K562 (cell line): ENCODE results near the gene DAP. TPM values are rescaled to one million over a fixed set of nuclear protein-coding genes. Genes with fewer than 3 reads are reported as not detected.

Source experiments
- ATAC-seq: fragments of 200-7000 bp; cut with Tn5 transposase; 3 replicates; pipeline ENCODE4 v1.9.1; 2020; ENCODE audit warnings: moderate library complexity
- BruUV-seq: library from RNA; stranded (reverse); fragments of 400-500 nt; replicated peaks from 2 replicates; lab custom pipeline; 2021; lab: Mats Ljungman, UMichigan
- CTCF ChIA-PET: fragments of 300-600 bp; formaldehyde crosslinking; extraction: SDS; loops from one replicate; lab custom pipeline; 2021; ENCODE audit warnings: low intra/inter-chr PET ratio; lab: Yijun Ruan, JAX
- POLR2A ChIA-PET: fragments of 300-600, 350-650 bp; sonication (Branson Sonifier 250); formaldehyde crosslinking; extraction: SDS; loops from one replicate; lab custom pipeline; 2021; ENCODE audit warnings: antibody characterized with exemption, inconsistent platforms; lab: Yijun Ruan, JAX
- DNase-seq, 4 experiments: peaks; one replicate each; pipeline versions ENCODE4 v3.0.0 to v3.0.0-alpha.2; 2011 to 2018; ENCODE audit warnings: low spot score in 3 of 4, mixed read lengths in 3 of 4; ENCODE audit errors: extremely low read depth in 1 of 4
- FAIRE-seq: peaks from 2 replicates; lab custom pipeline; 2011; peaks lifted over from hg19 to GRCh38; lab: Jason Lieb, UNC
- H2AFZ ChIP-seq: 2 replicates; pipeline ENCODE4 v1.6.0; 2011; ENCODE audit warnings: low read depth, low read length, control low read depth, inconsistent platforms
- H3K27ac ChIP-seq: fragments of 200-600 bp; 3 replicates; pipeline ENCODE4 v1.8.0; 2011; ENCODE audit warnings: low read depth, mild to moderate bottlenecking, control low read depth, inconsistent platforms, low read length, moderate library complexity, mixed read lengths; ENCODE audit errors: extremely low read depth
- H3K27me3 ChIP-seq, 2 experiments: fragments of 300-600 bp in 1 of 2; 2 replicates in 1 of 2; 3 replicates in 1 of 2; pipeline versions ENCODE4 v1.6.0 to v1.8.0; 2011; ENCODE audit warnings: inconsistent platforms in 2 of 2, low read length in 2 of 2, mild to moderate bottlenecking in 1 of 2, mixed read lengths in 1 of 2, moderate library complexity in 1 of 2; ENCODE audit not compliant: control insufficient read depth in 2 of 2, insufficient read depth in 2 of 2
- H3K36me3 ChIP-seq: fragments of 300-600 bp; 3 replicates; pipeline ENCODE4 v1.8.0; 2011; ENCODE audit warnings: mild to moderate bottlenecking, low read length, inconsistent platforms; ENCODE audit not compliant: control insufficient read depth, insufficient read depth
- H3K4me1 ChIP-seq, 2 experiments: fragments of 200-600 bp in 1 of 2; replicated peaks in 1 of 2; 2 replicates in 1 of 2; 3 replicates in 1 of 2; pipeline versions ENCODE4 v1.5.1 to v1.8.0; 2011; ENCODE audit warnings: inconsistent platforms in 2 of 2, low read length in 2 of 2, mild to moderate bottlenecking in 1 of 2, mixed read lengths in 1 of 2, moderate library complexity in 1 of 2; ENCODE audit not compliant: control insufficient read depth in 2 of 2, insufficient read depth in 2 of 2
- H3K4me2 ChIP-seq: 2 replicates; pipeline ENCODE4 v1.6.1; 2011; ENCODE audit warnings: low read length, control low read depth, inconsistent platforms, mixed read lengths; ENCODE audit not compliant: insufficient read depth
- H3K4me3 ChIP-seq: fragments of 200-600 bp; sonication (generic), shearing (Covaris generic); 2 replicates; pipeline ENCODE4 v1.5.1; 2016; ENCODE audit warnings: control low read depth, inconsistent platforms
- H3K79me2 ChIP-seq: fragments of 200-600 bp; 3 replicates; pipeline ENCODE4 v1.8.0; 2011; ENCODE audit warnings: low read length, inconsistent platforms; ENCODE audit not compliant: control insufficient read depth, insufficient read depth
- H3K9ac ChIP-seq, 2 experiments: 2 replicates each; pipeline versions ENCODE4 v1.6.0 to v1.6.1; 2011; ENCODE audit warnings: low read depth in 2 of 2, low read length in 2 of 2, control low read depth in 1 of 2, inconsistent platforms in 1 of 2, mild to moderate bottlenecking in 1 of 2, mixed read lengths in 1 of 2; ENCODE audit not compliant: insufficient read depth in 1 of 2
- H3K9me1 ChIP-seq: one replicate; pipeline ENCODE4 v1.6.0; 2011; ENCODE audit warnings: inconsistent platforms, mild to moderate bottlenecking, low read length, moderate library complexity; ENCODE audit not compliant: control insufficient read depth, insufficient read depth
- H3K9me3 ChIP-seq: replicated peaks from 2 replicates; pipeline ENCODE4 v1.5.1; 2011; ENCODE audit warnings: low read depth, low read length, inconsistent platforms; ENCODE audit not compliant: control insufficient read depth, insufficient read depth
- H4K20me1 ChIP-seq: replicated peaks from 2 replicates; pipeline ENCODE4 v1.6.1; 2011; ENCODE audit warnings: low read length, inconsistent platforms, mixed read lengths; ENCODE audit not compliant: control insufficient read depth, insufficient read depth
- FOXA1 ChIP-seq: fragments of 450-650 bp; IDR thresholded peaks from 2 replicates; pipeline ENCODE4 v1.6.1; 2016; ENCODE audit warnings: mild to moderate bottlenecking, borderline replicate concordance
- HDAC3 ChIP-seq: fragments of 450-650 bp; IDR thresholded peaks from 2 replicates; pipeline ENCODE4 v1.6.1; 2018; ENCODE audit warnings: borderline replicate concordance, mild to moderate bottlenecking, moderate library complexity; ENCODE audit not compliant: partially characterized antibody
- JUND ChIP-seq, 2 experiments: IDR thresholded peaks; 2 replicates in 1 of 2; 3 replicates in 1 of 2; pipeline ENCODE4 v1.6.1; 2011; ENCODE audit warnings: borderline replicate concordance in 2 of 2, low read depth in 2 of 2, low read length in 2 of 2, improper control_type of control experiment in 1 of 2, missing biosample characterization in 1 of 2, missing genetic modification characterization in 1 of 2, missing genetic modification reagents in 1 of 2
- NFE2L1 ChIP-seq: fragments of 450-650 bp; IDR thresholded peaks from 2 replicates; pipeline ENCODE4 v1.6.1; 2016; ENCODE audit warnings: missing genetic modification characterization, low read depth, mild to moderate bottlenecking, missing compliant biosample characterization, moderate library complexity, borderline replicate concordance
- NFIX ChIP-seq: fragments of 250-450 bp; sonication (Bioruptor Pico); IDR thresholded peaks from 2 replicates; pipeline ENCODE4 v1.4.0; 2020; ENCODE audit warnings: low read depth, mild to moderate bottlenecking, moderate library complexity
- SP2 ChIP-seq: IDR thresholded peaks from 2 replicates; pipeline ENCODE4 v1.6.1; 2011; ENCODE audit warnings: mild to moderate bottlenecking, low read depth, low read length, moderate library complexity; ENCODE audit not compliant: poor library complexity, severe bottlenecking; ENCODE audit errors: extremely low read depth
- SRSF7 ChIP-seq: fragments of 200-400 bp; formaldehyde crosslinking; optimal IDR thresholded peaks from 2 replicates; pipeline ENCODE3; 2017; ENCODE audit warnings: mild to moderate bottlenecking, low read depth, low read length
- TBL1XR1 ChIP-seq, 2 experiments: IDR thresholded peaks; 2 replicates each; pipeline ENCODE4 v1.6.1; 2012; ENCODE audit warnings: improper control_type of control experiment in 2 of 2, low read length in 2 of 2, mild to moderate bottlenecking in 1 of 2
- ZFX ChIP-seq: sonication (generic); formaldehyde crosslinking; IDR thresholded peaks from 2 replicates; pipeline ENCODE4 v1.8.0; 2022; ENCODE audit warnings: mild to moderate bottlenecking, missing genetic modification reagents, moderate library complexity
- ZNF133 ChIP-seq: fragments of 250-450 bp; sonication (Bioruptor Pico); IDR thresholded peaks from 2 replicates; pipeline ENCODE4 v1.4.0; 2020; ENCODE audit warnings: mild to moderate bottlenecking
- ZNF274 ChIP-seq: IDR thresholded peaks from 2 replicates; pipeline ENCODE4 v1.6.1; 2011; ENCODE audit warnings: low read depth, mild to moderate bottlenecking, low read length, moderate library complexity, borderline replicate concordance
- ZNF785 ChIP-seq: fragments of 250-450 bp; sonication (Bioruptor Pico); IDR thresholded peaks from 2 replicates; pipeline ENCODE4 v1.4.0; 2020; ENCODE audit warnings: mild to moderate bottlenecking
- WGBS: fragments of 100-300 bp; shearing (Covaris generic); methylation state at CpG from one replicate; pipeline ENCODE4 v1.1.6; 2016; ENCODE audit warnings: low coverage, mixed read lengths; ENCODE audit not compliant: insufficient coverage; ENCODE audit errors: missing lambda C conversion rate; 5-methylcytosine and 5-hydroxymethylcytosine counted together
- in situ Hi-C: fragments of 300-500 bp; cut with MboI; formaldehyde crosslinking; loops from 4 replicates; pipeline ENCODE4 v1.15.0; 2018; ENCODE audit warnings: inconsistent platforms, mixed read lengths
- intact Hi-C: fragments of 100-400 bp; cut with micrococcal nuclease; formaldehyde crosslinking; loops from 2 replicates; pipeline ENCODE4 v1.14.2; 2022
- polyA plus RNA-seq, 8 experiments: library from polyadenylated mRNA; depleted of rRNA in 4 of 8; stranded (reverse) in 5 of 8; unstranded in 3 of 8; fragments of >200 nt; fragmentation: Nextera tagmentation in 2 of 8; fragmentation: Illumina TruSeq in 1 of 8; extraction: Ambion mirVana in 2 of 8; extraction: Trizol in 1 of 8; gene quantifications; 2 replicates each; pipeline versions ENCODE4 v1.2.1 to v1.2.3, GENCODE V29; 2011 to 2014; ENCODE audit warnings: inconsistent platforms in 1 of 8, missing spikeins in 1 of 8
- total RNA-seq, 7 experiments: library from RNA; depleted of rRNA in 6 of 7; stranded (reverse); fragments of >200 nt in 6 of 7; fragmentation: Illumina TruSeq in 2 of 7; extraction: Trizol in 2 of 7; gene quantifications; 2 replicates each; pipeline versions ENCODE4 v1.2.1 to v1.2.3, GENCODE V29; 2011 to 2021; ENCODE audit warnings: low replicate concordance in 1 of 7
- TF ChIP-seq, protein P1 (sequence below): fragments of 250-450 bp; sonication (Bioruptor Pico); IDR thresholded peaks from 2 replicates; pipeline ENCODE4 v1.5.0; 2021
- TF ChIP-seq, protein P2 (sequence below), 2 experiments: fragments of 450-650 bp; IDR thresholded peaks; 2 replicates each; pipeline ENCODE4 v1.6.1; 2018; ENCODE audit warnings: mild to moderate bottlenecking in 2 of 2, low read depth in 1 of 2; ENCODE audit not compliant: partially characterized antibody in 2 of 2

The DAP gene
- total and polyA plus RNA-seq, 9 of the 15 experiments (the other 6 are each of a cell fraction or from before 2014, with no cell fraction given), result 14.1 to 151 (median 34.5) TPM

DNA sequence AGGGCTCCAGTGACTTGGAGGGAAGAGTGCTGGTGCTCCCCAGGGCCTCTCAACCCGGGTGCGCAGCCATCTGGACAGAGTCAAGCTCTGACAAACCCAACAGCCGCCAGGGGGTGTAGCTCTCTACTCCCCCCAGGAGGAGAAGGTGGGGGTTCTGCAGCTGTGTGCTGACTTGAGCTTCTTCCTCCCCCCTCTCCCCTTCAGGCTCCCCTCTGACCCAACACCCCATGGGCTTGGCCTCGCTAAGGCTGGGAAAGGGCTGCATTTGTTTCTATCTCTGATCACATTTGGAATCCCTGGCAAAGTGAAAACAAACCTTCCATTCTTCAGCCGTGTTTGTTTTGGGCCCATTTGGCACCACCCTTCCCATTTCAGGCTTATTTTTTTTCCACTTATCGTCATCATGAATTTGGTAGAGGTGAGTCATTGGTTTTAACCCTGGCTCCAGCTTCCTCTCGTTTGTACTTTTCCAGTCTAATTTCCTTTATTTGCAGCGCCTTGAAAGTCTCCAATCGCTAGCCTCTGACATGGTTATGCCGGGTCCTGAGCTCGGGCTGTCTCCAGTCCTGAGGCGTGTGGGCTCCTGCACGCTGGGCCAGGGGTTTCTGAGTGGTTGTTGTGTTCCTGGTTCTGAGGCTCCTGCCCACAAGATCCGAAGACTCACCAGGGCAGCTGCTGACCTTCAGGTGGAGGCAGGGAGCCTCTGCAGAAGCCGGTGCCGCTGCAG is 36.1 kb downstream of the DAP start (continued):
- TF ChIP-seq, protein P1, sequence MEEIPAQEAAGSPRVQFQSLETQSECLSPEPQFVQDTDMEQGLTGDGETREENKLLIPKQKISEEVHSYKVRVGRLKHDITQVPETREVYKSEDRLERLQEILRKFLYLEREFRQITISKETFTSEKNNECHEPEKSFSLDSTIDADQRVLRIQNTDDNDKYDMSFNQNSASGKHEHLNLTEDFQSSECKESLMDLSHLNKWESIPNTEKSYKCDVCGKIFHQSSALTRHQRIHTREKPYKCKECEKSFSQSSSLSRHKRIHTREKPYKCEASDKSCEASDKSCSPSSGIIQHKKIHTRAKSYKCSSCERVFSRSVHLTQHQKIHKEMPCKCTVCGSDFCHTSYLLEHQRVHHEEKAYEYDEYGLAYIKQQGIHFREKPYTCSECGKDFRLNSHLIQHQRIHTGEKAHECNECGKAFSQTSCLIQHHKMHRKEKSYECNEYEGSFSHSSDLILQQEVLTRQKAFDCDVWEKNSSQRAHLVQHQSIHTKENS (CRISPR knock-in tag), result no peak
- TF ChIP-seq HDAC3 (peak; percentile 50), NFIX (no peak), ZNF274 (no peak), JUND (IDR thresholded peaks at IDR 0.05; ENCODE audit: borderline replicate concordance, low read depth, low read length) (peak; percentile 79), JUND (tag; IDR thresholded peaks at IDR 0.05; ENCODE audit: borderline replicate concordance, low read depth, low read length) (peak; percentile 84; the same call in 2 of the 3 replicates), NFE2L1 (tag) (no peak), TBL1XR1 (IDR thresholded peaks at IDR 0.05; ENCODE audit: low read length in 2 of 2) (no peak)

DNA sequence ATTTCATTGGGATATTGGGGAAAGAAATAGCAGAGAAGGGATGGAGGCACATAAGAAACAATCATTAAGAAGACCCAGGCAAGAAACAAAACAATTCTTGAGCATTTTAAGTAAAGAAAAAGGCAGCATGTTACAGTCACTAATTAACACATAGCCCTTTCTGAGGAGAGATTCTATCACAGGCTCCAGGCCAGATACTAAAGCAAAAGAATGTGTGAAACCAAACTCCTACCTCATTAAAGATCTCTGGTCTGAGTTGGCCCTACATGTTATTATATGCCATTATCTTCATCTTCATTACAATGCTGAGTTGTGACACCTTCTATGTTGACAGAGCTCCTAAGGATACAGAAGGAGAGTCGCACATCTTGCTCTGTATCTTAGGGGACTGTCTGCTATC is 37.5 kb downstream of the DAP start:
- DNase-seq (no peak), FAIRE-seq (no peak), ATAC-seq (no peak)
- in situ Hi-C loops (no loop called here), intact Hi-C loops (no loop called here)
- Histone ChIP-seq H3K4me2 (no peak overlapping the region), H3K27ac (no peak overlapping the region), H3K9ac (no peak overlapping the region), H3K4me3 (no peak overlapping the region), H3K79me2 (peaks cover 58% of the 10 kb centered on the region), H3K9me3 (no peaks in the 10 kb centered on the region), H3K4me1 (peaks cover 24 to 42% of the 10 kb centered on the region in 2 experiments), H4K20me1 (no peaks in the 10 kb centered on the region), H3K36me3 (peaks cover 80% of the 10 kb centered on the region), H2AFZ (no peak overlapping the region), H3K9me1 (no peaks in the 10 kb centered on the region), H3K27me3 (no peaks in the 10 kb centered on the region)
- 92% methylated on average over 1 of the region's 1 CpG for WGBS
- ChIA-PET POLR2A (interaction anchor here (1.0 kb wide), 1 partner anchor 21 kb away, joined by 4 read pairs; no protein-coding TSS in a partner anchor), CTCF (interaction anchor here (1.0 kb wide), 1 partner anchor 111 kb away, joined by 3 read pairs; no protein-coding TSS in a partner anchor)
- no TSS peak for BruUV-seq
- TF ChIP-seq SRSF7, result no peak
- TF ChIP-seq ZFX, result no peak
- TF ChIP-seq ZNF133 (CRISPR knock-in tag), result no peak
- no peak for TF ChIP-seq FOXA1
- no peak for TF ChIP-seq SP2
- TF ChIP-seq, protein P2, sequence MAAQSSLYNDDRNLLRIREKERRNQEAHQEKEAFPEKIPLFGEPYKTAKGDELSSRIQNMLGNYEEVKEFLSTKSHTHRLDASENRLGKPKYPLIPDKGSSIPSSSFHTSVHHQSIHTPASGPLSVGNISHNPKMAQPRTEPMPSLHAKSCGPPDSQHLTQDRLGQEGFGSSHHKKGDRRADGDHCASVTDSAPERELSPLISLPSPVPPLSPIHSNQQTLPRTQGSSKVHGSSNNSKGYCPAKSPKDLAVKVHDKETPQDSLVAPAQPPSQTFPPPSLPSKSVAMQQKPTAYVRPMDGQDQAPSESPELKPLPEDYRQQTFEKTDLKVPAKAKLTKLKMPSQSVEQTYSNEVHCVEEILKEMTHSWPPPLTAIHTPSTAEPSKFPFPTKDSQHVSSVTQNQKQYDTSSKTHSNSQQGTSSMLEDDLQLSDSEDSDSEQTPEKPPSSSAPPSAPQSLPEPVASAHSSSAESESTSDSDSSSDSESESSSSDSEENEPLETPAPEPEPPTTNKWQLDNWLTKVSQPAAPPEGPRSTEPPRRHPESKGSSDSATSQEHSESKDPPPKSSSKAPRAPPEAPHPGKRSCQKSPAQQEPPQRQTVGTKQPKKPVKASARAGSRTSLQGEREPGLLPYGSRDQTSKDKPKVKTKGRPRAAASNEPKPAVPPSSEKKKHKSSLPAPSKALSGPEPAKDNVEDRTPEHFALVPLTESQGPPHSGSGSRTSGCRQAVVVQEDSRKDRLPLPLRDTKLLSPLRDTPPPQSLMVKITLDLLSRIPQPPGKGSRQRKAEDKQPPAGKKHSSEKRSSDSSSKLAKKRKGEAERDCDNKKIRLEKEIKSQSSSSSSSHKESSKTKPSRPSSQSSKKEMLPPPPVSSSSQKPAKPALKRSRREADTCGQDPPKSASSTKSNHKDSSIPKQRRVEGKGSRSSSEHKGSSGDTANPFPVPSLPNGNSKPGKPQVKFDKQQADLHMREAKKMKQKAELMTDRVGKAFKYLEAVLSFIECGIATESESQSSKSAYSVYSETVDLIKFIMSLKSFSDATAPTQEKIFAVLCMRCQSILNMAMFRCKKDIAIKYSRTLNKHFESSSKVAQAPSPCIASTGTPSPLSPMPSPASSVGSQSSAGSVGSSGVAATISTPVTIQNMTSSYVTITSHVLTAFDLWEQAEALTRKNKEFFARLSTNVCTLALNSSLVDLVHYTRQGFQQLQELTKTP (IDR thresholded peaks at IDR 0.05; ENCODE audit: low read depth in 1 of 2, partially characterized antibody in 2 of 2), result no peak
- TF ChIP-seq ZNF785 (CRISPR knock-in tag), result no peak
